Measurements from ENCODE around the gene RRAS2. TPM values are rescaled to one million over a fixed set of nuclear protein-coding genes. Genes with fewer than 3 reads are reported as not detected.

Gene RRAS2
- total RNA-seq, 4 donors from 2014 or later, result 44.0 to 110 (median 69.5) TPM

GRCh38 chr11:14249121-14249963 is 109.6 kb downstream of the RRAS2 start:
- Histone ChIP-seq H3K27me3 (peaks cover 8% of the 10 kb centered on the region), H3K4me3 (no peak overlapping the region), H3K27ac (no peak overlapping the region), H3K9me3 (no peaks in the 10 kb centered on the region), H3K36me3 (no peaks in the 10 kb centered on the region), H3K4me1 (peaks cover 0 to 11% (median 0%) of the 10 kb centered on the region in 3 donors)
- no peak for TF ChIP-seq POLR2AphosphoS5 (IDR thresholded peaks at IDR 0.05)
- TF ChIP-seq CTCF (IDR thresholded peaks at IDR 0.05), result peak; percentile 86 to 89 (median 88)
- no peak for TF ChIP-seq EP300 (IDR thresholded peaks at IDR 0.05)
- TF ChIP-seq POLR2A (IDR thresholded peaks at IDR 0.05), result no peak
- no peak for ATAC-seq
- 33 to 60% methylated on average over 6 to 10 of the region's 10 CpGs for WGBS, 2 donors (ENCODE audit: low coverage in 1 of 2)

- Histone ChIP-seq H3K9me3 (no peaks in the 10 kb centered on the region), H3K36me3 (peaks cover 0 to 5% of the 10 kb centered on the region in 2 donors), H3K27ac (no peak overlapping the region), H3K4me1 (peaks cover 0 to 11% (median 0%) of the 10 kb centered on the region in 3 donors), H3K27me3 (peaks cover 10% of the 10 kb centered on the region), H3K4me3 (no peak overlapping the region)
- 43 to 65% methylated on average over 2 to 3 of the region's 5 CpGs for WGBS, 2 donors (ENCODE audit: low coverage in 1 of 2)
- TF ChIP-seq CTCF (IDR thresholded peaks at IDR 0.05) (no peak), POLR2AphosphoS5 (IDR thresholded peaks at IDR 0.05) (no peak), POLR2A (IDR thresholded peaks at IDR 0.05) (no peak), EP300 (IDR thresholded peaks at IDR 0.05) (no peak)
- no peak for ATAC-seq
These were observed 110.4 kb downstream of the RRAS2 start for GRCh38 chr11:14248580-14248981.

GRCh38 chr11:14245444-14245843 is 113.5 kb downstream of the RRAS2 start:
- no peak for ATAC-seq
- WGBS, 2 donors (ENCODE audit: low coverage in 1 of 2), result no CpG with 5 or more reads among the region's 2 CpGs
- H3K27ac ChIP-seq, result no peak overlapping the region
- no peak overlapping the region for H3K4me3 ChIP-seq
- peaks cover 0 to 9% of the 10 kb centered on the region in 2 donors for H3K36me3 ChIP-seq
- no peak for TF ChIP-seq POLR2A (IDR thresholded peaks at IDR 0.05)
- TF ChIP-seq EP300 (IDR thresholded peaks at IDR 0.05), result no peak
- TF ChIP-seq POLR2AphosphoS5 (IDR thresholded peaks at IDR 0.05), result no peak
- TF ChIP-seq CTCF (IDR thresholded peaks at IDR 0.05), result no peak
- peaks cover 0 to 11% (median 0%) of the 10 kb centered on the region in 3 donors for H3K4me1 ChIP-seq
- H3K9me3 ChIP-seq, result no peaks in the 10 kb centered on the region
- H3K27me3 ChIP-seq, result peaks cover 11% of the 10 kb centered on the region

GRCh38 chr11:14244926-14245325 is 114.1 kb downstream of the RRAS2 start:
- H3K9me3 ChIP-seq, result no peaks in the 10 kb centered on the region
- WGBS, 2 donors (ENCODE audit: low coverage in 1 of 2), result 68 to 87% methylated on average over 5 to 6 of the region's 8 CpGs
- TF ChIP-seq EP300 (IDR thresholded peaks at IDR 0.05) (no peak), CTCF (IDR thresholded peaks at IDR 0.05) (no peak), POLR2A (IDR thresholded peaks at IDR 0.05) (no peak), POLR2AphosphoS5 (IDR thresholded peaks at IDR 0.05) (no peak)
- H3K4me1 ChIP-seq, result peaks cover 0 to 11% (median 0%) of the 10 kb centered on the region in 3 donors
- H3K27ac ChIP-seq, result no peak overlapping the region
- no peak for ATAC-seq
- H3K27me3 ChIP-seq, result peaks cover 11% of the 10 kb centered on the region
- H3K4me3 ChIP-seq, result no peak overlapping the region
- peaks cover 0 to 9% of the 10 kb centered on the region in 2 donors for H3K36me3 ChIP-seq

DNA sequence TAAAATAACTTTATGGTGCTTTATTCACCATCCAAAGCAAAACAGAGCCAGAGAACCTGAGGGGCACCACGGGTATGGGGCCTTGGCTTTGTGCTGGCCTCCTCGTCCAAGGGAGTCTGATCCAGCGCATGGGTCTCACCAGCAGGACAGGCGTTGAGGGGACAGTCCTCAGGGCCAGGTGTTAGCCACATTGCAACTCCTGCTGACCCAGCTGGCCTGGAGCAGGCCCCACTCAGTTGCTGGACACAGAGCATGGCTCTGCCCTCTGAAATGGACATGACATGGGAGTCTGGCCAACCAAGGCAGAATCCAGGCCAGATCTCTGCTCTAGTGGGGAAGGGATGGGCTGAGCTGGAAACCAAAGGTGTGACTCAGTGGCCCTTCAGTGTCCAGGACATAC is 116.2 kb downstream of the RRAS2 start:
- no peak overlapping the region for H3K27ac ChIP-seq
- 100% methylated on average over 1 of the region's 4 CpGs; no CpG with 5 or more reads in 1 of the 2 donors for WGBS, 2 donors (ENCODE audit: low coverage in 1 of 2)
- H3K4me1 ChIP-seq, result no peaks in the 10 kb centered on the region
- peaks cover 11% of the 10 kb centered on the region for H3K27me3 ChIP-seq
- TF ChIP-seq POLR2A (IDR thresholded peaks at IDR 0.05), result no peak
- no peak for TF ChIP-seq EP300 (IDR thresholded peaks at IDR 0.05)
- TF ChIP-seq CTCF (IDR thresholded peaks at IDR 0.05), result no peak
- no peak for TF ChIP-seq POLR2AphosphoS5 (IDR thresholded peaks at IDR 0.05)
- no peak for ATAC-seq
- H3K4me3 ChIP-seq, result no peak overlapping the region
- peaks cover 0 to 9% of the 10 kb centered on the region in 2 donors for H3K36me3 ChIP-seq
- no peaks in the 10 kb centered on the region for H3K9me3 ChIP-seq

All from gastroesophageal sphincter (tissue), 4 donors.